ENCODE measurements around the gene ZNF689.

ZNF689 gene

DNA sequence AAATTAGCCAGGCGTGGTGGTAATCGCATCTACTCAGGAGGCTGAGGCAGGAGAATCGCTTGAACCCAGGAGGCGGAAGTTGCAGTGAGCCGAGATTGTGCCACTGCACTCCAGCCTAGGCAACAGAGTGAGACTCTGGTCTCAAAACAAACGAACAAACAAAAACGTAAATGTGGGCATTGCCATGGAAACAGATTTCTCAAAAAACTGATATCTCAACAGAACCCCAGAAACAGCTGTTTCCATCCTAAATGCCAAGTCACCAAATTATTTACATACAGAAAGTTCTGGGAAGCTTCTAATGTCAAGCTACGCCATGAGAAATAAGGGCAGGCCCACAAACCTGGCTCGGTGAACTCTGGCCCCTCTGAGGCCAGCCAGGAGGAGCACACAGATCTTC is 16.0 kb upstream of the ZNF689 start:
- no peaks in the 10 kb centered on the region for H3K9me3 Mint-ChIP-seq
- no peak overlapping the region for H3K4me3 Mint-ChIP-seq
- H3K27me3 Mint-ChIP-seq, result peaks cover 11% of the 10 kb centered on the region
- no peak overlapping the region for H3K27ac Mint-ChIP-seq (ENCODE audit: low read depth)
- peaks cover 6% of the 10 kb centered on the region for H3K4me1 Mint-ChIP-seq
- H3K36me3 Mint-ChIP-seq (ENCODE audit: insufficient read depth), result peaks cover 2% of the 10 kb centered on the region
- DNase-seq (ENCODE audit: low spot score in 2 of 2), result no peak
- ATAC-seq (replicated peaks; ENCODE audit: extremely low read depth, poor library complexity, severe bottlenecking), result no peak

DNA sequence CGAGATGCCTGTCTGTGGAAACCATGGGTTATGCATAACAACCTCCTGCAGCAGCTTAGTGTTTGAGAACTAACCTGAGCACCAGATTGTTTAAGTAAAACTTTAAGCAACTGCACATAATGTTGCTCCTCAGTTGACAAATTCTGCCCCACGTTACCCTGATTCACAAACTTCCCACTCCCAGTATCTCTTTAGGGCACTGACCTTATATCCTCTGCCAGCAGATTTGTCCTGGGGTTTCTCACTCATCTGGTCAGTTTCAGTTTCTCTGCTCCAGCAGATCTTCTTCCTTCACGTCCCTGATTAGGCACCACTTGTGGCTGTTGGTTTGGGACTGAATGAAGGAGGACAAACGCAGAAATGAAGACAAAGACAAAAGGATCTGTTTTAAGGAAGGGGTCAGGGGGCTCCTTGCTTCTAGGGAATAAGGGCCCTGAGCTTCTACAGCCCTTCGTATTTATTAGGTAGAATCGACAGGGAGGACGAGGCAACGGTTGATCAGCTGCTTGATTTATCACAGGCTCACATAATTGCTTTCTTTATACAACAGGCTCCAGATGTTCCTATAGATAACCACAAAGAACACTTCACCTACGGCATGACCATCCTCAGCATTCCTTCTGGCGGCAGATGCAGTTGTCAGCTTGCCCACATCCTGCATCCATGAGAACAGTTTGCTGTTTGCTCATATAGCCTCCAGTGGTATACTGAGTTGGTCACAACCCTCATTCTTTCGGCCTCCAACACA is 13.5 kb upstream of the ZNF689 start:
- Mint-ChIP-seq H3K4me1 (peaks cover 3% of the 10 kb centered on the region), H3K4me3 (no peak overlapping the region), H3K27me3 (peaks cover 11% of the 10 kb centered on the region), H3K36me3 (ENCODE audit: insufficient read depth) (peaks cover 2% of the 10 kb centered on the region), H3K9me3 (no peaks in the 10 kb centered on the region), H3K27ac (ENCODE audit: low read depth) (no peak overlapping the region)
- DNase-seq (ENCODE audit: low spot score in 2 of 2) (no peak), ATAC-seq (replicated peaks; ENCODE audit: extremely low read depth, poor library complexity, severe bottlenecking) (no peak)

DNA sequence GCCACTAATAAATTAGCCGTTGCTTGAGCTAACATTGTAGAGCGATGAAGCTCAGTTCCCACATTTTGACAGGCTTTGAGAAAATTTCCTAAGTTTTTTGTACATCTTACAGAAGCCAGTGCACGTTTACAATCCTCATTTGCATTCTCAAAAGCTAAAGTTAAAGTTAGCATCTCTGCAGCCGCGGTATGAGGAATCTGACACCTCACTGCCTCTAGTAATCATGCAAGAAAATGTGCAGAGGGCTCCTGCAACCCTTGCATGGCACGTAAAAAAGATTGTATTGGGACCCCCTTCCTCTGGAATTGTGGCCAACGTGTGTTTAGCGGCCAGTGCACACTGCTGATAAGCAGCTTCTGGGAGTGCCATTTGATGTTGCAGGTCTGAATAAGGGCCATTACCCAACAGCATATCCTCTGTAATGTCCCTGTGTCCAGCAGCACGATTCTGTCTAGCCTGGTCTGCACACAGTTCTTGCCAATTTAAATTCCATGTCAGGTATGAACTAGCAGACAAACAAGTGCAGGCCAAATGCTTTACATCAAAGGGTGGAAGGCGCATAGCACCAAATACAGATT is 12.4 kb upstream of the ZNF689 start:
- Mint-ChIP-seq H3K4me1 (no peaks in the 10 kb centered on the region), H3K27me3 (peaks cover 11% of the 10 kb centered on the region), H3K36me3 (ENCODE audit: insufficient read depth) (no peaks in the 10 kb centered on the region), H3K27ac (ENCODE audit: low read depth) (no peak overlapping the region), H3K4me3 (no peak overlapping the region), H3K9me3 (no peaks in the 10 kb centered on the region)
- DNase-seq (ENCODE audit: low spot score in 2 of 2), result no peak
- ATAC-seq (replicated peaks; ENCODE audit: extremely low read depth, poor library complexity, severe bottlenecking), result no peak

DNA sequence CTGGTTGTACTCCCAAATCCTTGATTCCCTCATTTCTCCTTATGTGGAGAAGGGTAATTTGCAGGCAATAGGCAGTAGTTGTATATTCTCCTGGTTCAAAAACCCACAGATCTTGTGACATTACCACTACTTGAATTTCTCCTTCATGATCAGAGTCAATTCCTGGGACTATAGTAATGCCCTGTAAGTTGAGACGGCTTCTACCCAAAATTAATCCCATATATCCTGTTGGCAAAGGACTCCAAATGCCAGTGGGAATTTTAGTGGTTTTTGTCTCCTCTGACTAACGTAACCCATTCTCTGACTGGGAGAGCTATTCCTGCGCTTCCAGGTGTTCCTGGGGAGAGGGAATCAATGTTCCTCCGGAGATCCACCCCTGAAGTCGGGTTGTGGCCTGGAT is 11.6 kb upstream of the ZNF689 start:
- H3K9me3 Mint-ChIP-seq, result no peaks in the 10 kb centered on the region
- ATAC-seq (replicated peaks; ENCODE audit: extremely low read depth, poor library complexity, severe bottlenecking) (no peak), DNase-seq (ENCODE audit: low spot score in 2 of 2) (no peak)
- H3K4me3 Mint-ChIP-seq, result no peak overlapping the region
- no peak overlapping the region for H3K27ac Mint-ChIP-seq (ENCODE audit: low read depth)
- H3K4me1 Mint-ChIP-seq, result no peaks in the 10 kb centered on the region
- peaks cover 11% of the 10 kb centered on the region for H3K27me3 Mint-ChIP-seq
- peaks cover 2% of the 10 kb centered on the region for H3K36me3 Mint-ChIP-seq (ENCODE audit: insufficient read depth)

DNA sequence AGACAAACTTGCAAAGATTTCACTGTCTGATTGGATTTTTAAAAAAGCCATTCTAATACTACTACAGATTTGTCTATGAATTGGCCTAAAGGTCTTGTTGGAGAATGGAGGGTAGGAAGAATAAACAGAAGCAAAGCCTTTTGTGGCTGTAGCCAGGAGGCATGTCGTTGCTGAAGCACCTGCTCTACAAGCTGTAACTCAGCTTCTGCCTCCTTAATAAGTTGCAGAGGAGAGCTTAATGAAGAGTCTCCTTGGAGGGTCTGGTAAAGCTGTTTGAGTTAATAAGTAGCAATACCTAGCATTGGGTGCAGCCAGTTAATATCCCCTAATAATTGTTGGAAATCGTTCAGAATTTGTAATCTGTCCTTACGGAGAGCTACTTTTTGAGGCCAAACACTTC is 10.0 kb upstream of the ZNF689 start:
- H3K9me3 Mint-ChIP-seq, result no peaks in the 10 kb centered on the region
- DNase-seq (ENCODE audit: low spot score in 2 of 2) (no peak), ATAC-seq (replicated peaks; ENCODE audit: extremely low read depth, poor library complexity, severe bottlenecking) (no peak)
- H3K4me3 Mint-ChIP-seq, result no peak overlapping the region
- peaks cover 3% of the 10 kb centered on the region for H3K36me3 Mint-ChIP-seq (ENCODE audit: insufficient read depth)
- H3K27ac Mint-ChIP-seq (ENCODE audit: low read depth), result no peak overlapping the region
- H3K4me1 Mint-ChIP-seq, result peaks cover 5% of the 10 kb centered on the region
- peaks cover 11% of the 10 kb centered on the region for H3K27me3 Mint-ChIP-seq

DNA sequence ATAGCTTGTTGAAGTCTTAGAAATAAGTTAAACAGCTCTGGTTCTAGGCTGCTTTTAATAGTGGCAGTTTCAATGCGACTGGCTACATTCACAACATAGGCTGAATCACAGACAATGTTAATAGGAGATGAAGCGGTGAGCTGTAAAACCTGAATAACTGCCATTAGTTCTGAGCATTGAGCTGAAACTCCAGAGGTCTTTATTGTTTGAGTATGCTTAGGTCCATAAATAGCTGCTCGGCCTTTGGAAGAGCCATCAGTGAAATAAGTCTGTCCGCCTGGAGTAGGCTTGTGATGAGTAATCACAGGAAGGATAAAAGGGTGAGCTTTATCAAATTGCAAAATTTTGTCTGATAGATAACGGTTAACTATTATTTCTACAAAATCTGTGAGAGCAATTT is 9.4 kb upstream of the ZNF689 start:
- ATAC-seq (replicated peaks; ENCODE audit: extremely low read depth, poor library complexity, severe bottlenecking) (no peak), DNase-seq (ENCODE audit: low spot score in 2 of 2) (no peak)
- Mint-ChIP-seq H3K4me1 (peaks cover 6% of the 10 kb centered on the region), H3K4me3 (no peak overlapping the region), H3K27ac (ENCODE audit: low read depth) (no peak overlapping the region), H3K27me3 (peaks cover 11% of the 10 kb centered on the region), H3K9me3 (no peaks in the 10 kb centered on the region), H3K36me3 (ENCODE audit: insufficient read depth) (peaks cover 3% of the 10 kb centered on the region)

DNA sequence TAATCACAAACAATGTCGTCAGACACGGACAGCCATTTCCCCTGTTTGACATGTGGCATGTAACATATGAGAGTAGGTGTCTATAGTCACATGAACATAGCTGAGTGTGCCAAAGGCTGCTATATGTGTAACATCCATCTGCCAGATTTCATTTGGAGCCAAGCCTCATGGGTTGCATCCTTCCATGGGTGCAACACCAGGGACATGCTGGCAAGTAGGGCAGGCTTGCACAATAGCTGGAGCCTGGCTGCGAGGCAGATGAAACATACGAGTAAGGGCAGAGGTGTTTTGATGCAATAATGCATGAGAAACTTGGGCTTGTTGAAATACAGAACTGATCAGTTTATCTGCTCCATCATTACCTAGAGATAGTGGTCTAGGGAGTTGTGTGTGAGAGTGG is 9.0 kb upstream of the ZNF689 start:
- ATAC-seq (replicated peaks; ENCODE audit: extremely low read depth, poor library complexity, severe bottlenecking) (no peak), DNase-seq (ENCODE audit: low spot score in 2 of 2) (no peak)
- Mint-ChIP-seq H3K4me1 (peaks cover 6% of the 10 kb centered on the region), H3K36me3 (ENCODE audit: insufficient read depth) (peaks cover 3% of the 10 kb centered on the region), H3K9me3 (no peaks in the 10 kb centered on the region), H3K4me3 (no peak overlapping the region), H3K27ac (ENCODE audit: low read depth) (no peak overlapping the region), H3K27me3 (peaks cover 11% of the 10 kb centered on the region)

DNA sequence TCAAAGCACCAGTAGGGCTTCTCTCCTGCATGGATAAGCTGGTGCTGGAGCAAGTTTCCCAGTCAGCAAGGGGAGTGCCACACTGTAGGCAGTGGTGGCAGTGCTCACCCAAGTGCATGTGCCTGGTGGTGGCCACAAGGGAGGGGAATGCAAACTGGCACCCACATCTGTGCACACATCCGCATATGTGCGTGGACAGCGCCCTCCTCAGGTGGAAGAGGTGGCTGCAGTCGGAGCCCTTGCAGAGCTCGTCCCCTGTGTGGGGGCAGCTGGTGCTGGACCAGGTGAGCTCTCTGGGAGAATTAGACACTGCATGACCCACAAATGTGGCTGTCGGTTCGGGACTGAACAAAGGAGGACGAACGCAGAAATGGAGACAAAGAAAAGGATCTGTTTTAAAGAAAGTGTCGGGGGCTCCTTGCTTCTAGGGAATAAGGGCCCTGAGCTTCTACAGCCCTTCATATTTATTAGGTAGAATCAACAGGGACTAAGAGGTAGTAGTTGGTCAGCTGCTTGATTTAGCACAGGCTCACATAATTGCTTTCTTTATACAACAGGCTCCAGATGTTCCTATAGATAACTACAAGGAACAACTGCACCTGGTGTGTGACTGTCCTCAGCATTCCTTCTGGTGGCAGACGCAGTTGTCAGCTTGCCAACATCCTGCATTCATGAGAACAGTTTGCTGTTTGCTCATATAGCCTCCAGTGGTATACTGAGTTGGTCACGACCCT is 5.3 kb upstream of the ZNF689 start:
- Mint-ChIP-seq H3K4me3 (no peak overlapping the region), H3K4me1 (peaks cover 7% of the 10 kb centered on the region), H3K36me3 (ENCODE audit: insufficient read depth) (peaks cover 5% of the 10 kb centered on the region), H3K27me3 (no peaks in the 10 kb centered on the region), H3K9me3 (no peaks in the 10 kb centered on the region), H3K27ac (ENCODE audit: low read depth) (no peak overlapping the region)
- peak; percentile 59 to 63 for DNase-seq (ENCODE audit: low spot score in 2 of 2)
- peak; percentile 89 for ATAC-seq (replicated peaks; ENCODE audit: extremely low read depth, poor library complexity, severe bottlenecking)

DNA sequence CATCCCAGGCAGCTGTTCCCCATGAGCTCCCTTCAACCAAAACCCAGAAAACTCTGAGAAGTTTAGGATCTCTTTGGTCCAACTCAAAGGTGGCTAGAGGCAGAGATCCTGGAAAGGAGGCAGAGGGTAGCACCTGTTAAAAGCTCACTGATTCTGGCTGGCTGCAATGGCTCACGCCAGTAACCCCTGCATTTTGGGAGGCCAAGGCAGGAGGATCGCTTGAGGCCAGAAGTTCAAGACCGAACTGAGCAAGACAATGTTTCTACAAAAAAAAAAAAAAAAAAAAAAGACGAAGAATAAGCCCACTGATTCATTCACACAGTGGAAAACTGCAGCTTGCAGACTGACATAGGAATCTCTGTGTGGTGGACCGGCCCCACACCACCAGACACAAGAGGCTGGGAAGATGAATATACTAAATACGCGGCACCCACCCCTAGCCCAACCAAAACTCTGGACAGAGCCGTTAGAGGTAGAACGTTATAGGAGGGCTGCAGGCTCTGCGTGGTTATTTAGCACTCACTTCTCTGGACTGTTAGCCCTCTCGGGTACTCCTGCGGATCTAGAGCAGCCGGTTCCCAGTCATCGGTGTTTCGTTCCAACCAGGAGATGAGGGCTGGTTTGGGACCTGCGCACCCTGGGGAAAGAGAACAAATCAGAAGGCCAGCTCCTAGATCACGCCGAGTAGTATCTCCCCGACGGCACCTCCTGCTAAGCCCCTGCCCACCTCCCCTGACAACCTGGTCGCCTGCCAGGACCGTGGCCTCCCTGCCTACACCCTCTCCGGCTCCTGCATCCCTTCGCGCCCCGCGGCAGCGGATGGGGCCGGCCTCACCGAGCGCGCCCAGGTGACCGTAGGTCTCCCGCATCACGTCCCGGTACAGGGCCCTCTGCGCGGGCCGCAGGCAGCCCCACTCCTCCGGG is 925 bp downstream of the ZNF689 start:
- peak overlapping the region; percentile 96 for H3K27ac Mint-ChIP-seq (ENCODE audit: low read depth)
- H3K27me3 Mint-ChIP-seq, result no peaks in the 10 kb centered on the region
- no peaks in the 10 kb centered on the region for H3K9me3 Mint-ChIP-seq
- peak; percentile 53 for ATAC-seq (replicated peaks; ENCODE audit: extremely low read depth, poor library complexity, severe bottlenecking)
- peak overlapping the region; percentile 96 for H3K4me3 Mint-ChIP-seq
- H3K4me1 Mint-ChIP-seq, result peaks cover 6% of the 10 kb centered on the region
- peaks cover 35% of the 10 kb centered on the region for H3K36me3 Mint-ChIP-seq (ENCODE audit: insufficient read depth)
- DNase-seq (ENCODE audit: low spot score in 2 of 2), result peak in 1 of 2 donors; percentile 41

DNA sequence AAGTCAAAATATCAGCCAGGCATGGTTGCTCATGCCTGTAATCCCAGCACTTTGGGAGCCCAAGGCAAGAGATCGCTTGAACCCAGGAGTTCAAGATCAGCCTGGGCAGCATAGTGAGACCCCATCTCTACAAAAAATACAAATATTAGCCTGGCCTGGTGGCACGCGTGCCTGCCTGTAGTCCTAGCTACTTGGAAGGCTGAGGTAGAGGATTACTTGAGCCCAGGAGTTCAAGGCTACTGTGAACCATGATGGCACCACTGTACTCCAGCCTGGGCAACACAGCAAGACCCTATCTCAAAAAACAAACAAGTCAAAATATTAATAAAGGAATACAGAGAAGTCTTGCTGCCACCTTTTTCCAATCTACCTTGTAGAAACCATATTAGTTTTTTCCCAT is 4.2 kb downstream of the ZNF689 start:
- Mint-ChIP-seq H3K27ac (ENCODE audit: low read depth) (no peak overlapping the region), H3K27me3 (no peaks in the 10 kb centered on the region), H3K4me1 (peaks cover 6% of the 10 kb centered on the region), H3K4me3 (no peak overlapping the region), H3K36me3 (ENCODE audit: insufficient read depth) (peaks cover 48% of the 10 kb centered on the region), H3K9me3 (no peaks in the 10 kb centered on the region)
- ATAC-seq (replicated peaks; ENCODE audit: extremely low read depth, poor library complexity, severe bottlenecking) (no peak), DNase-seq (ENCODE audit: low spot score in 2 of 2) (no peak)

DNA sequence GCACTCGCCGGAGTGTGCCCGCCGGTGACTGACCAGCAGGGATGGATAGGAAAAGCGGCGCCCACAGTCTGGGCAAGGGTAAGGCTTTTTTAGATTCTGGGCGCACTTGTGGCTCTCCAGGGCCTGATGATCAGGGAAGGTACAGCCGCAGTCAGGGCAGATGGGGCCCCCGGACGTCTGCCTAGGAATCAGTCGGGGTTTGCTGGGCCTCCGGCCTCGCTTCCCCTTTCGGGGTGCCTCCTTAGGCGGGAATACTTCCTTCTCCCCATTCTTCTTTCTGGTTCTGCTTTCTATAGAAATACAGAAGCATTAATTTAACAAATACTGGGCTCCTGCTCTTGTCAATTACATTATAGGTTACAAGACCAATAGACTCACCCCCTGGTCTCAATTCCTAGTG is 5.0 kb downstream of the ZNF689 start:
- Mint-ChIP-seq H3K4me3 (no peak overlapping the region), H3K27ac (ENCODE audit: low read depth) (no peak overlapping the region), H3K4me1 (peaks cover 2% of the 10 kb centered on the region), H3K27me3 (no peaks in the 10 kb centered on the region), H3K9me3 (no peaks in the 10 kb centered on the region), H3K36me3 (ENCODE audit: insufficient read depth) (peaks cover 43% of the 10 kb centered on the region)
- no peak for ATAC-seq (replicated peaks; ENCODE audit: extremely low read depth, poor library complexity, severe bottlenecking)
- DNase-seq (ENCODE audit: low spot score in 2 of 2), result no peak

DNA sequence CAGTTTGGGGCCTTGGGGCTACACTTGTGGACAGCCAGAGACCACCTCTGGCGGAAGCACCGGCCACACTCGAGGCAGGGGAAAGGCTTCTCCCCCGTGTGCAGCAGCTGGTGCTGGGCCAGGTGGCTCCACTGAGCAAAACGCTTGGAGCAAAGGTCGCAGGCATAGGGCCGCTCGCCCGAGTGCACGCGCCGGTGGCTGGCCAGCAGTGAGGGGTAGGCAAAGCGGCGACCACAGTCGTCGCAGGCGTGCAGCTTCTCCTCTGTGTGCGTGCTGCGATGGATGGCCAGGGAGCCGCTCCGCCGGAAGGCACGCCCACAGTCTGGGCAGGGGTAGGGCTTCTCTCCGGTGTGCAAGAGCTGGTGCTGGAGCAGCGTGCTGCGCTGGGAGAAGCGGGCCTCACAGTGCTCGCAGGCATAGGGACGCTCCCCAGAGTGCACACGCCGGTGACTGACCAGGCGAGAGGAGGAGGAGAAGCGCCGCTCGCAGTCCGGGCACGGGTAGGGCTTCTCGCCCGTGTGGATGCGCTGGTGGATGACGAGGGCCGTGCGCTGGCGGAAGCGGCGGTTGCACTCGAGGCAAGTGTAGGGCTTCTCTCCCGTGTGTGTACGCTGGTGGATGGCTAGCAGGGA is 5.8 kb downstream of the ZNF689 start:
- DNase-seq (ENCODE audit: low spot score in 2 of 2) (no peak), ATAC-seq (replicated peaks; ENCODE audit: extremely low read depth, poor library complexity, severe bottlenecking) (no peak)
- H3K4me3 Mint-ChIP-seq, result no peak overlapping the region
- no peaks in the 10 kb centered on the region for H3K4me1 Mint-ChIP-seq
- no peak overlapping the region for H3K27ac Mint-ChIP-seq (ENCODE audit: low read depth)
- H3K27me3 Mint-ChIP-seq, result no peaks in the 10 kb centered on the region
- H3K36me3 Mint-ChIP-seq (ENCODE audit: insufficient read depth), result peaks cover 42% of the 10 kb centered on the region
- no peaks in the 10 kb centered on the region for H3K9me3 Mint-ChIP-seq

Data from central memory CD8-positive, alpha-beta T cell (primary cell).